Panc1 (cell line): ENCODE results near the gene CALHM6. TPM values are rescaled to one million over a fixed set of nuclear protein-coding genes. Genes with fewer than 3 reads are reported as not detected.

Experiments used
- ATAC-seq: fragments of 200-7000 bp; cut with Tn5 transposase; 2 replicates; pipeline ENCODE4 v1.9.1; 2020; ENCODE audit warnings: mild to moderate bottlenecking, moderate library complexity
- BruUV-seq: library from RNA; stranded (reverse); fragments of 400-500 nt; replicated peaks from 2 replicates; lab custom pipeline; 2021; lab: Mats Ljungman, UMichigan
- CTCF ChIA-PET: fragments of 300-600 bp; sonication (Branson Sonifier 250); formaldehyde crosslinking; loops from one replicate; lab custom pipeline; 2022; ENCODE audit warnings: antibody characterized with exemption; lab: Charles Lee
- POLR2A ChIA-PET: fragments of 300-600 bp; sonication (Branson Sonifier 250); formaldehyde crosslinking; loops from one replicate; lab custom pipeline; 2022; ENCODE audit warnings: antibody characterized with exemption; lab: Charles Lee
- DNase-seq: peaks from one replicate; pipeline ENCODE4 v3.0.0-alpha.2; 2010; ENCODE audit warnings: low read depth, low spot score
- H3K27ac ChIP-seq: 2 replicates; pipeline ENCODE4 v1.5.1; 2011; ENCODE audit warnings: mild to moderate bottlenecking, low read length, inconsistent platforms
- H3K27me3 ChIP-seq: fragments of 200-500 bp; sonication (Bioruptor generic); 2 replicates; pipeline ENCODE4 v1.6.0; 2014; ENCODE audit warnings: low read length, inconsistent platforms; ENCODE audit not compliant: control insufficient read depth, insufficient read depth
- H3K36me3 ChIP-seq: fragments of 200-500 bp; sonication (Bioruptor generic); 2 replicates; pipeline ENCODE4 v1.5.1; 2014; ENCODE audit warnings: inconsistent platforms, mild to moderate bottlenecking, low read length, moderate library complexity; ENCODE audit not compliant: control insufficient read depth, insufficient read depth
- H3K4me1 ChIP-seq: 2 replicates; pipeline ENCODE4 v1.5.1; 2011; ENCODE audit warnings: inconsistent platforms, mild to moderate bottlenecking, low read length, moderate library complexity; ENCODE audit not compliant: control insufficient read depth, insufficient read depth
- H3K4me3 ChIP-seq, 2 experiments: 2 replicates each; pipeline ENCODE4 v1.5.1; 2011 to 2012; ENCODE audit warnings: low read depth in 2 of 2, low read length in 2 of 2, mild to moderate bottlenecking in 2 of 2, inconsistent platforms in 1 of 2, moderate library complexity in 1 of 2
- H3K9me3 ChIP-seq: fragments of 200-500 bp; sonication (Bioruptor generic); 2 replicates; pipeline ENCODE4 v1.5.1; 2014; ENCODE audit warnings: low read depth, mild to moderate bottlenecking, inconsistent platforms, low read length, moderate library complexity; ENCODE audit not compliant: control insufficient read depth, insufficient read depth
- CTCF ChIP-seq: fragments of 450-650 bp; IDR thresholded peaks from 2 replicates; pipeline ENCODE4 v1.5.1; 2017; ENCODE audit warnings: mild to moderate bottlenecking
- POLR2AphosphoS5 ChIP-seq: IDR thresholded peaks from 2 replicates; pipeline ENCODE4 v1.6.1; 2012; ENCODE audit warnings: mild to moderate bottlenecking, low read depth, low read length, moderate library complexity
- REST ChIP-seq, 2 experiments: IDR thresholded peaks; 2 replicates each; pipeline ENCODE4 v1.6.1; 2011 to 2012; ENCODE audit warnings: low read depth in 2 of 2, control low read depth in 1 of 2, low read length in 1 of 2, mild to moderate bottlenecking in 1 of 2, moderate library complexity in 1 of 2; ENCODE audit not compliant: insufficient read depth in 1 of 2
- SIN3A ChIP-seq: IDR thresholded peaks from 2 replicates; pipeline ENCODE4 v1.6.1; 2012; ENCODE audit warnings: low read depth, mild to moderate bottlenecking, low read length, moderate library complexity, borderline replicate concordance; ENCODE audit not compliant: insufficient read depth
- TCF7L2 ChIP-seq: IDR thresholded peaks from 2 replicates; pipeline ENCODE4 v1.6.1; 2011; ENCODE audit warnings: mild to moderate bottlenecking, low read depth, low read length, inconsistent platforms
- in situ Hi-C: cut with HindIII; loops from 2 replicates; pipeline ENCODE4 v1.10.0; 2016; ENCODE audit warnings: low sequenced_read_pairs, low pct_unique_long_range_greater_than_20kb
- intact Hi-C: fragments of 100-400 bp; cut with micrococcal nuclease; formaldehyde crosslinking; loops from one replicate; pipeline ENCODE4 v1.10.0; 2022; ENCODE audit not compliant: unreplicated experiment
- total RNA-seq: library from RNA; stranded (reverse); gene quantifications from one replicate; pipeline ENCODE4 v1.2.1, GENCODE V29; 2021; ENCODE audit not compliant: unreplicated experiment

The CALHM6 gene
- total RNA-seq, 1 experiment from 2014 or later: not detected

- no TSS peak for BruUV-seq
- ATAC-seq: no peak
- CTCF ChIA-PET: no interaction called here
- POLR2A ChIA-PET: no interaction called here
- Histone ChIP-seq H3K27me3 (peaks cover 12% of the 10 kb centered on the region), H3K4me3 (no peak overlapping the region), H3K9me3 (no peaks in the 10 kb centered on the region), H3K36me3 (no peaks in the 10 kb centered on the region), H3K27ac (no peak overlapping the region), H3K4me1 (no peaks in the 10 kb centered on the region)
- TF ChIP-seq POLR2AphosphoS5 (no peak), REST (IDR thresholded peaks at IDR 0.05; ENCODE audit: insufficient read depth in 1 of 2, low read depth in 2 of 2, low read length in 1 of 2) (no peak), TCF7L2 (no peak), CTCF (no peak), SIN3A (no peak)
- in situ Hi-C loops: no loop called here
- no peak for DNase-seq
- intact Hi-C loops: no loop called here
These were observed 27.9 kb upstream of the CALHM6 start for GRCh38 chr6:116433206-116433712.

GRCh38 chr6:116434056-116434725 is 27.0 kb upstream of the CALHM6 start:
- BruUV-seq: no TSS peak
- POLR2A ChIA-PET: no interaction called here
- Histone ChIP-seq H3K9me3 (no peaks in the 10 kb centered on the region), H3K4me3 (no peak overlapping the region), H3K27ac (no peak overlapping the region), H3K4me1 (no peaks in the 10 kb centered on the region), H3K36me3 (no peaks in the 10 kb centered on the region), H3K27me3 (peaks cover 21% of the 10 kb centered on the region)
- no peak for ATAC-seq
- no peak for DNase-seq
- TF ChIP-seq REST (IDR thresholded peaks at IDR 0.05; ENCODE audit: insufficient read depth in 1 of 2, low read depth in 2 of 2, low read length in 1 of 2): no peak
- no peak for TF ChIP-seq CTCF
- TF ChIP-seq SIN3A: no peak
- no peak for TF ChIP-seq TCF7L2
- no peak for TF ChIP-seq POLR2AphosphoS5
- intact Hi-C loops: no loop called here
- in situ Hi-C loops: no loop called here
- CTCF ChIA-PET: no interaction called here
